SHP77 (cell line): ENCODE data around the gene TATDN2.

Experiments
- DNase-seq, 2 experiments: peaks; one replicate each; lab custom pipeline; 2025; lab: John Stamatoyannopoulos, UW

Gene TATDN2

DNA sequence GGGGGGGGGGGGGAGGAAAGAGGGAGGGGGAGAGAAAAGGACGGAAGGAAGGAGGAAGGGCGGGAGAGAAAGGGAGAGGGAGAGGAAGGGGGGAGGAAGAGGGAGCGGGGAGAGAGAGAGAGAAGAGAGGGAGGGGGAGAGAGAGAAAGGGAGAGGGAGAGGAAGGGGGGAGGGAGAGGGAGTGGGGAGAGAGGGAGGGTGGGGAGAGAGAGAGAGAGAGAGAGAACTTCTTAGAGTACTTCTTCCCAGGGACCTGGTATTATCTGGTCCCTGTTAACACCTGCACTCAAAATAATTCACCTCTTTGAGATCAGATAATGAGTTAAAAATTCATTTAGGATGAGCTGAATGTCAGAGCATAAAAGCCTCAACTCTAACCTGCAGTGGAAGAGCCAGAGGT lies 71.5 kb downstream of the TATDN2 start:
- DNase-seq, result no peak

DNA sequence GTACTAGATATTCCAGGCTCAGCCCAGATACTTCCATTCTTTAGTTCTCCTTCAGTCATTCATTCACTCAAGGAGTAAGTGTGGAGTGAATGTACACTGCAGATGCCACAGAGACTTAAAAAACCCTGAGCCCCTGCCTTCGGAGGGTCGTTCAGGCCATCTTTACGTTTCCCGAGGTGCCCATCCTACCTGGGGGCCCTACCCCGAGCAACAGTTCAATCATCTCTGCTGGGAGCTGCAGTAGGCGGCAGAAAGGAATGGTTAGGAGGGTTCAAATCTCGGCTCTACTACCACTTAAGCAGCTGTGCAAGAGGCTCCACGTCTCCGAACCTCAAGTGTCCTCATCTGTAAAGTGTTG lies 72.0 kb downstream of the TATDN2 start:
- DNase-seq, result no peak

DNA sequence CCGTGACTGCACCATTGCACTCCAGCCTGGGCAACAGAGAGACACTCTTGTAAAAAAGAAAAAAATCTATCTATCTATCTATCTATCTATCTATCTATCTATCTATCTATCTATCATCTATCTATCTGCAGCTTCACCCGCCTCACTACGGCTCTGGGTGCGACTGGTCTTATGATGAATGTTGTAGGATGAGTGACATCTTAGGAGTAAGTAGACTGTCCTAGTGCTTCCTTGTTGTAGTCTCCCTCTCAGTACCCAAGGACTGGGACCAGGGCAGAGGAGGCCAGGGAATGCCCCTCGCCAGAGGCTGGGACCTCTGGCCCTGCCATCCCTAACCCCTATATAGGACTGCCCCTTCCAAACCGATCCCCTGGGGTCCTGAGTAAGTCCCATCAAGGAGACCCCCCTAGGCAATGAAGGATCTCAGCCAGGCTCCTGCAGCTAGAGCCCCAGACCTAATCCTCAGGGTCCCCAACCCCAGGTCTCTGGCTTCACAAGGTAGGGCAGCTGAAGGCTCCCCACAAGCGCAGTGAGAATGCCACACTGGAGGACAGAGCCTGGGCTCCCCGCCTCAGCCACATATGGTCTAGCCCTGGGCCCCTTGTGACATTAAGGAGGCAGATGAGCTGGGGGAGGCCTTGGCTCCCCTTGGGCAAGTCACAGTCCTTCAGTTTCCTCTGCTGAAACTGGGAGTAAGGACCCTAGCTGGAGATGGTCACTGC lies 73.5 kb downstream of the TATDN2 start:
- no peak for DNase-seq

DNA sequence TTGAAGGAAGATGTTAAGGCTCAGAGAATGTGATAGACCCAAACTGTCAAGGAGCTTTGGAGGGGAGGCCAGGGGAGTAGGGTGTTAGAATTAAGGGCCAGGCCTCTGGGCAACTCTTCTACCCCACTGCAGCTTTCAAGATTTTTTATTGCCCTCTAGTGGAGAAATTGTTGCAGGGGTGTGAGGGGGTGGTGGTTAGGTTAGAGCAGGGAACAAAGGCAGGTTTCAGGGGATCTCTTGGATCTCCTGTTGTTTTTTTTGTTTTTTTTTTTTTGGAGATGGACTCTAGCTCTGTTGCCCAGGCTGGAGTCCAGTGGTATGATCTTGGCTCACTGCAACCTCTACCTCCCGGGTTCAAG lies 74.1 kb downstream of the TATDN2 start:
- no peak for DNase-seq

DNA sequence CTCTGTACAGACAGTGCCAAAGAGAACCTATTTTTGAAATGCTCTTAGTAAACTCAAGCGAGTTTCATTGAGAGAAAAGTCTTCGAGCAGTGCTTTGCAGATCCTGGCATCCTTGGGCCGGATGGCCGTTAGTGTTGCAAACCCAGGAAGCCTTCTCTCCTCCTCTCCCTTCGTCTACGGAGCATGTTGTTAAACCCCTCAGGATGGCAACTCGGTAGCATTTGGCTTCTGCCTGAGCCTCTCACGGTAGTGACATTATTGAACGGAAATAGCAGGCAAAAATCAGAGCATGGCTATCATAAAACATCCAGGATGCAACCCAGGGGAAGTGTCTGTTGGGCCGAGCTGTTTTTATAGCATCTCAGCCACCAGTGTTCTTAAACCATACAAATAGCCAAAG lies 79.3 kb downstream of the TATDN2 start:
- DNase-seq, result no peak

DNA sequence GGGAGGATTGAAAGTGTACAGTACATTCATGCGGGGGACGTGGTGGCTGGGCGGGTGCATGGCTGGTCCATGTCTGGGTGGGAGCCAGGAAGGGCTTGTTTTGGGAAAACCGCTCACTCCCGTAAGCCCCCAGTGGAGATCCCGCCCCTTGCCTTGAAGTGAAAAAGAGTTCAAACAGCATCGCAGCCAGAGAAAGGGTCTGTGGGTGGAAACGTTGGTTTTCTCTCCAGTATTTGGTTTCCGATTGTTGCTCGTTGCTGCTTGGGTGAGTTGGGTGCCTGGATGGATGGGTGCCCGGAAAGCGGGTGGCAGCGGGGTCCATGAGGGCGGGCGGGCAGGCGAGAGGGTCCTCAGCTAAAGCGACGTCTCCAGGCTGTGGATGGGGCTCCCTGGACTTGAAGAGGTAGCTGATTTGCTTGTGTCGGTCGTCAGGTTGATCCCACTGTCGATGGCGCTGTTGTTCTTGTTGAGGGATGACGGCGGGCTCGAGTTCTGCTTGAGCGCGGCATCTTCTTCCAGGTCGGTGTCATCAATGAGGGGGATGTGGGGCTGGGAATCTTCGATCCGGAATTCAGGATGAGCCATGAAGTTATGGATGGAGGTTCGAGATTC lies 80.3 kb downstream of the TATDN2 start:
- no peak for DNase-seq

DNA sequence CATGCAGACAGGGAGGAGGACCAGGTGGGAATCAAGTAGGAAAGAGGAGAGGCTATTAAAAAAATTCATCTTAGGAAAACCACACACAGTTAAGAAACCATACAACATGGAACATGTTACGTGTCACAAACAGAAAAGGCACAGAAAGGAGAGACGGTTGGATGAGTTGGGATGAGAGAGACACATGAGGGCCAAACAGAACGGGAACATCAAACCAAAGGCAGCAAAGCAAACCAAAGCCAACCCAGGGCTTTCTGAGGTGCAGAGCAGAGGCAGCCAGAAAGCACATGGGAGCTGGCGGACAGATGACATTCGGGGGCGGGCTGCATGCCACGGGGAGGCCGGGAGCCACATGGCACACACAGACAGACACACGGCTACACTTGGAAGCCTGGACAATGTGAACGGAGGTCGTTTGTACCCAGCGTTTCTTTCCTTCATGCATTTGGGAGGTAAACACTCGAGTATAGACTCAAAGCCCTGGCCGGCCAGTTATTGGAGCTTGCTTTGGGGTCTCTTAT lies 81.3 kb downstream of the TATDN2 start:
- DNase-seq, result no peak

DNA sequence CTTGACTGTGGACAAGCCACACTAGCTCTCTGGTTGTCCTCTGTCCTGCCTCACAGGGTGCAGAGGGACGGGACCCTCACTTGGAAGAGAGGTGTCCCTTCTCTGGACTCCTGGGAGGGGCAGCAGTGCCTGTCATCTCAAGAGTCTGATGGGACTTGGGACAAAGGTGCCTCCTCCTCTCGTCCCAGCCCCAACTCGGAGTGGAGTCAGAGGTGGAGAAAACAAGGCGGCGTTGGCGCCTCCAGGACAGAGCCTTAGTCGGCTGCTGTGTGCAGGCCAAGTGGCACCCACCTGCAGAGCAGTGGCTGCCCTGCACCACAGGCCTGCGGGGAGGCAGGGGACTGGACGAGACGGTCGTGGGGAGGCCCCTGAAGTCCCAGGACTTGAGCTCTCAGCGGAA lies 82.1 kb downstream of the TATDN2 start:
- DNase-seq, result no peak
